Trophoblast cell (in vitro differentiated cells and primary cell): ENCODE data around the gene CTXND1.

Experiments used
- DNase-seq, 2 donors: peaks; one replicate each; pipeline ENCODE4 v3.0.0-alpha.2; 2016
- H2AFZ ChIP-seq: 2 replicates; pipeline ENCODE4 v1.6.1; 2013; ENCODE audit warnings: low read length, moderate library complexity, mild to moderate bottlenecking; ENCODE audit not compliant: insufficient read depth, poor library complexity
- H2AK5ac ChIP-seq: 2 replicates; pipeline ENCODE4 v1.6.1; 2013; ENCODE audit warnings: mild to moderate bottlenecking, low read length
- H2BK120ac ChIP-seq: 2 replicates; pipeline ENCODE4 v1.6.1; 2013; ENCODE audit warnings: low read length, mild to moderate bottlenecking, moderate library complexity; ENCODE audit not compliant: insufficient read depth, poor library complexity
- H2BK12ac ChIP-seq: 2 replicates; pipeline ENCODE4 v1.6.1; 2013; ENCODE audit warnings: mild to moderate bottlenecking, low read length, moderate library complexity
- H2BK5ac ChIP-seq: 2 replicates; pipeline ENCODE4 v1.6.1; 2013; ENCODE audit warnings: low read length, low read depth, moderate library complexity, mild to moderate bottlenecking; ENCODE audit not compliant: poor library complexity
- H3K14ac ChIP-seq: 2 replicates; pipeline ENCODE4 v1.6.1; 2013; ENCODE audit warnings: mild to moderate bottlenecking, low read length
- H3K18ac ChIP-seq: 2 replicates; pipeline ENCODE4 v1.6.1; 2013; ENCODE audit warnings: mild to moderate bottlenecking, low read length
- H3K23ac ChIP-seq: 2 replicates; pipeline ENCODE4 v1.6.1; 2013; ENCODE audit warnings: low read length
- H3K27ac ChIP-seq: 2 replicates; pipeline ENCODE4 v1.5.1; 2013; ENCODE audit warnings: low read depth, mild to moderate bottlenecking, inconsistent platforms, low read length, moderate library complexity
- H3K27me3 ChIP-seq: 2 replicates; pipeline ENCODE4 v1.6.1; 2013; ENCODE audit warnings: inconsistent platforms, mild to moderate bottlenecking, low read length, moderate library complexity; ENCODE audit not compliant: insufficient read depth
- H3K36me3 ChIP-seq, 2 experiments: 1 replicate in 1 of 2; 2 replicates in 1 of 2; pipeline ENCODE4 v1.6.1; 2013; ENCODE audit warnings: low read length in 2 of 2, mild to moderate bottlenecking in 2 of 2, moderate library complexity in 1 of 2; ENCODE audit not compliant: insufficient read depth in 2 of 2, control insufficient read depth in 1 of 2
- H3K4ac ChIP-seq: 2 replicates; pipeline ENCODE4 v1.6.1; 2013; ENCODE audit warnings: low read depth, mild to moderate bottlenecking, low read length, moderate library complexity
- H3K4me1 ChIP-seq, 2 experiments: 1 replicate in 1 of 2; 2 replicates in 1 of 2; pipeline ENCODE4 v1.6.1; 2013; ENCODE audit warnings: low read length in 2 of 2, mild to moderate bottlenecking in 2 of 2, moderate library complexity in 1 of 2; ENCODE audit not compliant: insufficient read depth in 2 of 2, control insufficient read depth in 1 of 2
- H3K4me2 ChIP-seq: 2 replicates; pipeline ENCODE4 v1.6.1; 2013; ENCODE audit warnings: inconsistent platforms, mild to moderate bottlenecking, low read length, moderate library complexity
- H3K4me3 ChIP-seq: 2 replicates; pipeline ENCODE4 v1.5.1; 2013; ENCODE audit warnings: mild to moderate bottlenecking, low read depth, low read length, inconsistent platforms
- H3K79me1 ChIP-seq: one replicate; pipeline ENCODE4 v1.6.1; 2013; ENCODE audit warnings: low read length
- H3K79me2 ChIP-seq: 2 replicates; pipeline ENCODE4 v1.6.1; 2013; ENCODE audit warnings: low read length, mild to moderate bottlenecking; ENCODE audit not compliant: control insufficient read depth, insufficient read depth, poor library complexity
- H3K9ac ChIP-seq: 2 replicates; pipeline ENCODE4 v1.6.1; 2013; ENCODE audit warnings: mild to moderate bottlenecking, low read length
- H3K9me3 ChIP-seq: 2 replicates; pipeline ENCODE4 v1.6.1; 2013; ENCODE audit warnings: low read depth, mild to moderate bottlenecking, control low read depth, inconsistent platforms, low read length; ENCODE audit not compliant: insufficient read depth
- H4K12ac ChIP-seq: 2 replicates; pipeline ENCODE4 v1.6.1; 2013; ENCODE audit warnings: low read depth, mild to moderate bottlenecking, low read length, moderate library complexity
- H4K8ac ChIP-seq: 2 replicates; pipeline ENCODE4 v1.6.1; 2013; ENCODE audit warnings: low read depth, mild to moderate bottlenecking, low read length, moderate library complexity
- H4K91ac ChIP-seq: one replicate; pipeline ENCODE4 v1.6.1; 2013; ENCODE audit warnings: low read depth, mild to moderate bottlenecking, low read length, moderate library complexity
- WGBS: extraction: QIAGEN DNeasy Blood & Tissue Kit; methylation state at CpG from one replicate; pipeline ENCODE4 v1.1.7; 2013; ENCODE audit warnings: missing lambda C conversion rate; ENCODE audit not compliant: insufficient read length, insufficient coverage; ENCODE audit errors: extremely low coverage; 5-methylcytosine and 5-hydroxymethylcytosine counted together

The CTXND1 gene

DNA sequence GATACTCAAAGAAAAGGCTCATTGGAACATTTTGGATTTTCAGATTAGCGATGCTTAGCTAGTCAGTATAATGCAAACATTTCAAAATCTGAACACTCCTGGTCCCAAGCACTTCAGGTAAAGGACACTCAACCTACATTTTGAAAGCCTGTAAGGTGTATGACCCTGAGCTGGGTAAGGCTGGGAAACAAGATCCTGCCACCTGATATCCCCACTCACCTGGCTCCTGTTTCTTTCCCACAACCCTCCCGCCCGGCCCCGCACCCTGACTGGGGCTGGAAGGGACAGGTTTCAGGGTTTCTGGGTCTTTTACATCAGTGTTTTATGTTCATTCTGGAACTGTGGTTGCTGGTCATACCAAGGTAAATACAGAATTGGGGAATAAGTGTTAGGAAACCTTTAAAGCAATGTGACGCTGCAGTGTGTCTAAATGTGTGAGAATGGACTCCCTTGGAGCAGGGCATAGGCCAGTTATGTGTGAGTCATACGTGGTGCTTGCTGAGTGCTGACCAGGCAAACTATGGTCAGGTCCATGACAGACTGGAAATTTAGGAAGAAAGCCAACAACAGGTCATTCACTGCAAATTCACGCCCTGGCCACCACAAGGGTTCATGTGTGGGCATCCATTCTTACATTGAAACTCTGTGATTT is 22.9 kb downstream of the CTXND1 start:
- Histone ChIP-seq H3K9ac (no peak overlapping the region), H3K27ac (no peak overlapping the region), H3K23ac (no peak overlapping the region), H4K12ac (no peak overlapping the region), H3K14ac (no peak overlapping the region), H3K36me3 (no peaks in the 10 kb centered on the region), H3K79me2 (no peaks in the 10 kb centered on the region), H3K4me1 (peaks cover 0 to 2% of the 10 kb centered on the region in 2 experiments), H3K4me2 (no peak overlapping the region), H3K9me3 (no peaks in the 10 kb centered on the region), H3K4ac (no peak overlapping the region), H3K18ac (no peak overlapping the region), H2BK120ac (no peak overlapping the region), H2AFZ (no peak overlapping the region), H3K79me1 (no peaks in the 10 kb centered on the region), H2BK12ac (no peak overlapping the region), H2BK5ac (no peak overlapping the region), H4K8ac (no peak overlapping the region), H3K4me3 (no peak overlapping the region), H2AK5ac (no peak overlapping the region), H3K27me3 (no peaks in the 10 kb centered on the region), H4K91ac (no peak overlapping the region)
- peak in 1 of 2 donors; percentile 15 for DNase-seq
- WGBS: no CpG with 5 or more reads among the region's 7 CpGs

DNA sequence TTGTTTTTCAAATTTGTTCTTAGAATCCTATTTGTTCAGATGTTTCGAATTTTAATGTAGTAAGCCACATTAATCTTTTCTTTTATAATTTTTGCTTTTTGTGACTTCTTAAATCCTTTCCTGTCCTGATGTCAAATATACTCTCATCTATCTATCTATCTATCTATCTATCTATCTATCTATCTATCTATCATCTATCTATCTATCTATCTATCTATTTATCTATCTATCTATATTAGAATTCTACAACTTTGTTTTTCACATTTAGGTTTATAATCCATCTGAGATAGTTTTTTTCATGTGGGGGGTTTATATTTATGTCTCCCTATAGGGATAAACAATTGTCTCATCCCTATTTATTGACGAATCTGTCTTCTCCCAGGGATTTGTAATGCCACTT is 32.1 kb downstream of the CTXND1 start:
- Histone ChIP-seq H3K4me3 (no peak overlapping the region), H3K27ac (no peak overlapping the region), H3K4me1 (no peaks in the 10 kb centered on the region), H4K12ac (no peak overlapping the region), H3K4me2 (no peak overlapping the region), H3K79me2 (no peaks in the 10 kb centered on the region), H2BK12ac (no peak overlapping the region), H4K8ac (no peak overlapping the region), H2BK5ac (no peak overlapping the region), H3K23ac (no peak overlapping the region), H3K9me3 (no peaks in the 10 kb centered on the region), H3K9ac (no peak overlapping the region), H4K91ac (no peak overlapping the region), H2AK5ac (no peak overlapping the region), H3K14ac (no peak overlapping the region), H3K18ac (no peak overlapping the region), H2AFZ (no peak overlapping the region), H3K27me3 (no peaks in the 10 kb centered on the region), H2BK120ac (no peak overlapping the region), H3K4ac (no peak overlapping the region), H3K79me1 (no peaks in the 10 kb centered on the region), H3K36me3 (no peaks in the 10 kb centered on the region)
- no peak for DNase-seq
- WGBS: no CpG with 5 or more reads among the region's 2 CpGs

DNA sequence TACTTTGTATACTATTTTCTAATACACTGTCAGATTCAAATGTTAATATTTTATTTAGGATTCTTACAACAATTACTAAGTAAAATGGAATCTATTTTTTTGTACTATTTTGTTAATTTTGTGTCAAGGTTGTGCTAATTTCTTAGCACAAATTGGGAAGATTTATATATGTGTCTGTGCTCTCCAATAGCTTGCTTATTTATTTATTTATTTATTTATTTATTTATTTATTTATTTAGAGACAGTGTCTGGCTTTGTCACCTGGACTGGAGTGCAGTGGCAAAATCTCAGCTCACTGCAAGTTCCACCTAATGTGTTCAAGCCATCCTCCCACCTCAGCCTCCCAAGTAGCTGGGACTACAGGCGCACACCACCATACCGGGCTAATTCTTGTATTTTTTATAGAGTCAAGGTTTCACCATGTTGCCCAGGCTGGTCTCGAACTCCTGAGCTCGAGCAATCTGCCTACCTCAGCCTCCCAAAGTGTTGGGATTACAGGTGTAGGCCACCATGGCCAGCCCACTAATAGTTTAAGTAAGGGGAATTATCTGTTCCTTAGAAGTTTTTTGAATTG is 34.6 kb downstream of the CTXND1 start:
- Histone ChIP-seq H2BK120ac (no peak overlapping the region), H3K4ac (no peak overlapping the region), H4K91ac (no peak overlapping the region), H3K27ac (no peak overlapping the region), H2AFZ (no peak overlapping the region), H2BK5ac (no peak overlapping the region), H3K23ac (no peak overlapping the region), H3K36me3 (no peaks in the 10 kb centered on the region), H3K4me1 (no peaks in the 10 kb centered on the region), H4K8ac (no peak overlapping the region), H3K4me2 (no peak overlapping the region), H3K4me3 (no peak overlapping the region), H3K27me3 (no peaks in the 10 kb centered on the region), H3K79me1 (no peaks in the 10 kb centered on the region), H2BK12ac (no peak overlapping the region), H3K9me3 (no peaks in the 10 kb centered on the region), H3K14ac (no peak overlapping the region), H3K18ac (no peak overlapping the region), H2AK5ac (no peak overlapping the region), H3K79me2 (no peaks in the 10 kb centered on the region), H4K12ac (no peak overlapping the region), H3K9ac (no peak overlapping the region)
- no CpG with 5 or more reads among the region's 4 CpGs for WGBS
- DNase-seq: no peak

DNA sequence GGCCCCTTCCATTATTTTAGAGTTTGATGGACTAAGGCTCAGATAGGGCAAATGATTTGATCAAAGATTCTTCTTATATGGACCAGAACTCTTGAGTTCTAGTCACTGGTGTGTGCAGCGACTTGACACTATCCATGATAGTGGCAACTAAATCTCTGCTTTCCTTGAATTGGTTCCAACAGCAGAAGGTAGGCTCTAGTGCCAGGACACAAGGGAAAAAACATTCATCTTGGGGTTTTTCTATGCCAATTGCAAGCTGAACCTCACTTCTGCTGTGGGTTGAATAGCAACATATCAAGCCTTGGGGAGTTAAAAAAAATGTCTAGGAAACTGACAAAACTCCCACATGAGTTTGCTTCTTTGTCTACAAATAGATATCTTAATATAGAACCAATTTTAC is 35.1 kb downstream of the CTXND1 start:
- Histone ChIP-seq H2BK120ac (no peak overlapping the region), H3K79me2 (no peaks in the 10 kb centered on the region), H2BK12ac (no peak overlapping the region), H3K9ac (no peak overlapping the region), H3K79me1 (no peaks in the 10 kb centered on the region), H3K36me3 (no peaks in the 10 kb centered on the region), H3K4me2 (no peak overlapping the region), H3K23ac (no peak overlapping the region), H2AK5ac (no peak overlapping the region), H3K4ac (no peak overlapping the region), H3K18ac (no peak overlapping the region), H4K91ac (no peak overlapping the region), H3K4me1 (no peaks in the 10 kb centered on the region), H3K27ac (no peak overlapping the region), H2BK5ac (no peak overlapping the region), H3K27me3 (no peaks in the 10 kb centered on the region), H3K9me3 (no peaks in the 10 kb centered on the region), H4K8ac (no peak overlapping the region), H3K14ac (no peak overlapping the region), H4K12ac (no peak overlapping the region), H3K4me3 (no peak overlapping the region), H2AFZ (no peak overlapping the region)
- no CpG with 5 or more reads among the region's 1 CpG for WGBS
- DNase-seq: no peak
